HL-60/S4 (cell line): ENCODE results near the gene DLL1.

Source experiments
- in situ Hi-C: fragments of 300-500 bp; cut with MboI; formaldehyde crosslinking; loops from 2 replicates; pipeline ENCODE4 v1.14.3; 2022; ENCODE audit warnings: low sequenced_read_pairs

The DLL1 gene

GRCh38 chr6:170283212-170284081 is 7.4 kb downstream of the DLL1 start:
- in situ Hi-C loops = no loop called here

- in situ Hi-C loops = no loop called here
Observed at GRCh38 chr6:170282512-170283158, 8.2 kb downstream of the DLL1 start.

- in situ Hi-C loops = no loop called here
Observed at GRCh38 chr6:170281331-170282292, 9.3 kb downstream of the DLL1 start.

- in situ Hi-C loops = no loop called here
Observed at GRCh38 chr6:170280689-170281045, 10.2 kb downstream of the DLL1 start.

GRCh38 chr6:170279977-170280688 is 10.7 kb downstream of the DLL1 start:
- in situ Hi-C loops = no loop called here

- in situ Hi-C loops = no loop called here
Observed at GRCh38 chr6:170279426-170279825, 11.5 kb downstream of the DLL1 start.

GRCh38 chr6:170278743-170279094 is 12.2 kb downstream of the DLL1 start:
- in situ Hi-C loops = no loop called here

- in situ Hi-C loops = no loop called here
Observed at GRCh38 chr6:170277893-170278742, 12.8 kb downstream of the DLL1 start.

GRCh38 chr6:170276369-170277057 is 14.4 kb downstream of the DLL1 start:
- in situ Hi-C loops = no loop called here

- in situ Hi-C loops = no loop called here
Observed at GRCh38 chr6:170274713-170275560, 15.9 kb downstream of the DLL1 start.

GRCh38 chr6:170273681-170274080 is 17.2 kb downstream of the DLL1 start:
- in situ Hi-C loops = no loop called here

- in situ Hi-C loops = no loop called here
Observed at GRCh38 chr6:170273191-170273590, 17.7 kb downstream of the DLL1 start.

GRCh38 chr6:170272341-170273065 is 18.4 kb downstream of the DLL1 start:
- in situ Hi-C loops = no loop called here

- in situ Hi-C loops = no loop called here
Observed at GRCh38 chr6:170271771-170272314, 19.0 kb downstream of the DLL1 start.

GRCh38 chr6:170270984-170271593 is 19.8 kb downstream of the DLL1 start:
- in situ Hi-C loops = no loop called here

GRCh38 chr6:170269846-170270541 is 20.9 kb downstream of the DLL1 start:
- in situ Hi-C loops = no loop called here
